Muscle of leg (tissue), 11 donors: Measurements from ENCODE around the gene UNC5B. TPM values are rescaled to one million over a fixed set of nuclear protein-coding genes. Genes with fewer than 3 reads are reported as not detected.
"Not testable (repeated sequence)": the region's sequence is repeated elsewhere in the genome, so short reads cannot be mapped to it uniquely, and the experiment has no call there.

Source experiments
- DNase-seq: peaks from one replicate; pipeline ENCODE4 v3.0.0; 2013
- H3K27ac ChIP-seq: one replicate; pipeline ENCODE4 v1.5.1; 2013; ENCODE audit warnings: mild to moderate bottlenecking, low read length, control low read depth
- H3K27me3 ChIP-seq: one replicate; pipeline ENCODE4 v1.6.1; 2013; ENCODE audit warnings: low read length; ENCODE audit not compliant: control insufficient read depth, insufficient read depth
- H3K36me3 ChIP-seq: one replicate; pipeline ENCODE4 v1.6.1; 2013; ENCODE audit warnings: low read length; ENCODE audit not compliant: control insufficient read depth, insufficient read depth
- H3K4me1 ChIP-seq: one replicate; pipeline ENCODE4 v1.6.1; 2013; ENCODE audit warnings: low read length; ENCODE audit not compliant: control insufficient read depth, insufficient read depth
- H3K4me3 ChIP-seq: one replicate; pipeline ENCODE4 v1.5.1; 2013; ENCODE audit warnings: low read length, control low read depth
- H3K9me3 ChIP-seq: replicated peaks from 2 replicates; pipeline ENCODE4 v1.6.1; 2013; ENCODE audit warnings: low read depth, low read length; ENCODE audit not compliant: control insufficient read depth
- WGBS: methylation state at CpG from one replicate; pipeline ENCODE4 v1.1.5; 2013; ENCODE audit warnings: missing lambda C conversion rate; ENCODE audit not compliant: insufficient coverage; 5-methylcytosine and 5-hydroxymethylcytosine counted together
- polyA plus RNA-seq, 8 donors: library from polyadenylated mRNA; unstranded; fragments of 120-200 nt; gene quantifications; one replicate each; pipeline versions ENCODE4 v1.2.1 to v1.2.3, GENCODE V29; 2013; ENCODE audit warnings: inconsistent platforms in 1 of 8, low replicate concordance in 1 of 8; ENCODE audit not compliant: insufficient read length in 8 of 8, insufficient read depth in 1 of 8
- total RNA-seq: library from RNA; stranded (reverse); fragments of 120-200 nt; gene quantifications from one replicate; pipeline ENCODE4 v1.2.4, GENCODE V29; 2013

Gene UNC5B
- total and polyA plus RNA-seq, 9 donors, result 6.4 to 13.3 (median 11.9) TPM

DNA sequence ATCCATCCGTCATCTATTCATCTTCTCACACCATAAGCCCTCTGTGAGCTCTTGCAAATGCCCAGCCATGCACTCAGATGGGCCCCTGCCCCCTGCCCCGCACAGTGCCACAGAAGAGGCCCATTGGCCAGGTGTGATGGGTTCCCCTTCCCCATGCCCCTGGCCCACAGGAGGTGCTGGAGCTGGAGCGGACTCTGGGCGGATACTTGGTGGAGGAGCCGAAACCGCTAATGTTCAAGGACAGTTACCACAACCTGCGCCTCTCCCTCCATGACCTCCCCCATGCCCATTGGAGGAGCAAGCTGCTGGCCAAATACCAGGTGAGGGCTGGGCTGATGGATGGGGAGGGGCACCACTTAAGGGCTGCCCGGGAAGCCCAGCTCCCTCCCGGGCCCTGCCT, 83.3 kb downstream of the UNC5B start:
- Histone ChIP-seq H3K4me1 (peaks cover 19% of the 10 kb centered on the region), H3K27me3 (no peaks in the 10 kb centered on the region), H3K36me3 (peaks cover 17% of the 10 kb centered on the region), H3K4me3 (no peak overlapping the region), H3K27ac (no peak overlapping the region), H3K9me3 (no peaks in the 10 kb centered on the region)
- 81% methylated on average over 4 of the region's 9 CpGs for WGBS
- no peak for DNase-seq

DNA sequence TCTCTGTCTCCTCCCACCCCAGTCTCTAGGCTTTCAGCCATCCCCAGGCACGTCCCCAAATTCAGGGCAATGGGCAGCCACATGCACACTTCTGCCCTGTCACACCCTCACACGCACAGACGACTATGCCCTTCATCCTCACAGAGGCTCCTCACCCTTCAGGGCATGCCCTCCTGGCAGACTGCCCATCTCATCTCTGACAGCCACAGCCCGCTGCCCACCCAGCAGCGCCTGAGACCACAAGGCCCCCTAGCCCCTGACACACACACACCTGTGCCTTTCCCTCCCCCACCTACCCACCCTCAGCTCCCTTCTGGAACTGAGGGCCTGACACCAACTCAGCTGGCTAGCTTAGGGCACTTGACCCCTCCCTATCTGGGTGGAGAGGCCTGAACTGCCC, 83.7 kb downstream of the UNC5B start:
- Histone ChIP-seq H3K4me1 (peaks cover 16% of the 10 kb centered on the region), H3K4me3 (no peak overlapping the region), H3K9me3 (no peaks in the 10 kb centered on the region), H3K36me3 (peaks cover 22% of the 10 kb centered on the region), H3K27me3 (no peaks in the 10 kb centered on the region), H3K27ac (no peak overlapping the region)
- 66% methylated on average over 5 of the region's 5 CpGs for WGBS
- no peak for DNase-seq

DNA sequence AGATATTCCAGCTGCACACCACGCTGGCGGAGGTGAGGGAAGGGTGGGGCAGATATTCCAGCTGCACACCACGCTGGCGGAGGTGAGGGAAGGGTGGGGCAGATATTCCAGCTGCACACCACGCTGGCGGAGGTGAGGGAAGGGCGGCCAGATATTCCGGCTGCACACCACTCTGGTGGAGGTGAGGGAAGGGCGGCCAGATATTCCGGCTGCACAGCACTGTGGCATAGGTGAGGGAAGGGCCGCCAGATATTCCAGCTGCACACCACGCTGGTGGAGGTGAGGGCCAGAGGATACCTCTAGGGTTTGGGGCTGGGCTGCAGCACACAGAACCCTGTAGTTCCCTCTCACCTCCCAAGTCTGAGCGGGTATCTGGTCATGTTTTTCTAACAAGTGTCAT, 84.4 kb downstream of the UNC5B start:
- not testable (repeated sequence) for H3K27me3 ChIP-seq, H3K9me3 ChIP-seq, H3K4me1 ChIP-seq, H3K27ac ChIP-seq, H3K4me3 ChIP-seq, DNase-seq
- WGBS, result 84% methylated on average over 6 of the region's 13 CpGs
- peaks cover 23% of the 10 kb centered on the region for H3K36me3 ChIP-seq

- Histone ChIP-seq H3K36me3 (peaks cover 23% of the 10 kb centered on the region), H3K4me3 (no peak overlapping the region), H3K27me3 (no peaks in the 10 kb centered on the region), H3K27ac (no peak overlapping the region), H3K4me1 (peaks cover 9% of the 10 kb centered on the region), H3K9me3 (no peaks in the 10 kb centered on the region)
- WGBS, result 100% methylated on average over 3 of the region's 3 CpGs
- no peak for DNase-seq
Observed at GRCh38 chr10:71297343-71297742, 85.0 kb downstream of the UNC5B start.

DNA sequence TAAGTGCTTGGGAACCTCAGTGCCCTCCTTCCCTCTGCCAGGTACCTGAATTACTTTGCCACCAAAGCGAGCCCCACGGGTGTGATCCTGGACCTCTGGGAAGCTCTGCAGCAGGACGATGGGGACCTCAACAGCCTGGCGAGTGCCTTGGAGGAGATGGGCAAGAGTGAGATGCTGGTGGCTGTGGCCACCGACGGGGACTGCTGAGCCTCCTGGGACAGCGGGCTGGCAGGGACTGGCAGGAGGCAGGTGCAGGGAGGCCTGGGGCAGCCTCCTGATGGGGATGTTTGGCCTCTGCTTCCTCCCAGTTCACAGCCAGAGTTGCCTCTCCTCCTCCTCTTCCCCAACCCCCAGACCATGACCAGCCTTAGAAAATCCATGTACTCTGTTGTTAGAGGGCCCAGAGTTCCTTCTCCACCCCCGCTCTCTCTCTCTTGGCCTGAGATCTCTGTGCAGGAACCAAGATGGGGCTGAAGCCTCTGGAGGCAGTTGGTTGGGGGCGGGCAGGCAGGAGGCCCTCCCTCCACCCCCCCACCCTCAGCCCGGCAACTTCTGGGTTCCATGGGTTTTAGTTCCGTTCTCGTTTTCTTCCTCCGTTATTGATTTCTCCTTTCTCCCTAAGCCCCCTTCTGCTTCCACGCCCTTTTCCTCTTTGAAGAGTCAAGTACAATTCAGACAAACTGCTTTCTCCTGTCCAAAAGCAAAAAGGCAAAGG, 86.9 kb downstream of the UNC5B start:
- H3K27me3 ChIP-seq, result no peaks in the 10 kb centered on the region
- no peaks in the 10 kb centered on the region for H3K4me1 ChIP-seq
- no peak overlapping the region for H3K27ac ChIP-seq
- H3K4me3 ChIP-seq, result no peak overlapping the region
- H3K36me3 ChIP-seq, result peaks cover 23% of the 10 kb centered on the region
- no peaks in the 10 kb centered on the region for H3K9me3 ChIP-seq
- peak; percentile 57 for DNase-seq
- WGBS, result 82% methylated on average over 6 of the region's 14 CpGs

GRCh38 chr10:71300555-71301370, 88.4 kb downstream of the UNC5B start:
- no peak for DNase-seq

GRCh38 chr10:71301371-71301916, 89.1 kb downstream of the UNC5B start:
- Histone ChIP-seq H3K27ac (no peak overlapping the region), H3K36me3 (peaks cover 11% of the 10 kb centered on the region), H3K4me3 (no peak overlapping the region), H3K27me3 (no peaks in the 10 kb centered on the region), H3K4me1 (no peaks in the 10 kb centered on the region), H3K9me3 (no peaks in the 10 kb centered on the region)
- DNase-seq, result no peak
- WGBS, result 87% methylated on average over 11 of the region's 12 CpGs

More at GRCh38 chr10:71300555-71301370, 88.4 kb downstream of the UNC5B start:
- 93% methylated on average over 10 of the region's 16 CpGs for WGBS
- H3K4me3 ChIP-seq, result no peak overlapping the region
- H3K4me1 ChIP-seq, result no peaks in the 10 kb centered on the region
- H3K9me3 ChIP-seq, result no peaks in the 10 kb centered on the region
- H3K36me3 ChIP-seq, result peaks cover 13% of the 10 kb centered on the region
- H3K27ac ChIP-seq, result no peak overlapping the region
- no peaks in the 10 kb centered on the region for H3K27me3 ChIP-seq

- H3K4me3 ChIP-seq, result no peak overlapping the region
Observed at GRCh38 chr10:71302451-71302850, 90.1 kb downstream of the UNC5B start.

GRCh38 chr10:71302874-71303568, 90.7 kb downstream of the UNC5B start:
- Histone ChIP-seq H3K4me3 (no peak overlapping the region), H3K27ac (no peak overlapping the region), H3K36me3 (peaks cover 6% of the 10 kb centered on the region), H3K4me1 (no peaks in the 10 kb centered on the region), H3K9me3 (no peaks in the 10 kb centered on the region), H3K27me3 (no peaks in the 10 kb centered on the region)
- 72% methylated on average over 5 of the region's 8 CpGs for whole genome bisulfite sequencing
- peak; percentile 77 for DNase-seq

More at GRCh38 chr10:71302451-71302850, 90.1 kb downstream of the UNC5B start:
- Histone ChIP-seq H3K4me1 (no peaks in the 10 kb centered on the region), H3K27me3 (no peaks in the 10 kb centered on the region), H3K9me3 (no peaks in the 10 kb centered on the region), H3K27ac (no peak overlapping the region), H3K36me3 (peaks cover 10% of the 10 kb centered on the region)
- no CpG with 5 or more reads among the region's 4 CpGs for WGBS
- DNase-seq, result no peak

DNA sequence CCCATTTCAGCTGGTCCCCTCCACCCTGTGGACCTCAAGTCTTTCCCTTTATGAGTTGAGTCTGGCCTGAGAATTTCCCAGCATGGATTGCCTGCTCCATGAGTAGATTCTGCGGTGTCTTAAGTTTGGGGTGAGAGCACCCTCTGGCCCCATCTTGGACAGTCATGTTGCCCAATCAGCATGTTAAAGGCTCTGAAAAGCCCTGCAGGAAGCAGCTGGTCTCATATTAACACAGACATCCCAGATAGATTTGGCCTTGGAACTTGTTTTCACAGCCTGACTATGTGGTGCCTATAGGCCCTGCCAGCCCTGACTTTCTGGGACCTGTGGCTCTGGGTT, 91.2 kb downstream of the UNC5B start:
- H3K27ac ChIP-seq, result no peak overlapping the region
- H3K36me3 ChIP-seq, result peaks cover 6% of the 10 kb centered on the region
- no peaks in the 10 kb centered on the region for H3K4me1 ChIP-seq
- H3K4me3 ChIP-seq, result no peak overlapping the region
- H3K9me3 ChIP-seq, result no peaks in the 10 kb centered on the region
- no peak for DNase-seq
- H3K27me3 ChIP-seq, result no peaks in the 10 kb centered on the region
- no CpG with 5 or more reads among the region's 1 CpG for WGBS
